Measurements from ENCODE around the gene ZFAND3.

ZFAND3 gene

GRCh38 chr6:38173909-38174308, 354.4 kb downstream of the ZFAND3 start:
- peaks cover 2% of the 10 kb centered on the region for H3K4me1 Mint-ChIP-seq (ENCODE audit: low read depth)
- H3K27me3 Mint-ChIP-seq (ENCODE audit: low read depth): no peaks in the 10 kb centered on the region
- H3K4me3 Mint-ChIP-seq: no peak overlapping the region
- H3K36me3 Mint-ChIP-seq (ENCODE audit: low read depth): no peaks in the 10 kb centered on the region
- no peak overlapping the region for H3K27ac Mint-ChIP-seq
- no peaks in the 10 kb centered on the region for H3K9me3 Mint-ChIP-seq
- DNase-seq (ENCODE audit: low spot score): no peak

- H3K9me3 Mint-ChIP-seq: no peaks in the 10 kb centered on the region
- H3K4me3 Mint-ChIP-seq: no peak overlapping the region
- no peak for DNase-seq (ENCODE audit: low spot score)
- H3K36me3 Mint-ChIP-seq (ENCODE audit: low read depth): no peaks in the 10 kb centered on the region
- no peak overlapping the region for H3K27ac Mint-ChIP-seq
- no peaks in the 10 kb centered on the region for H3K27me3 Mint-ChIP-seq (ENCODE audit: low read depth)
- peaks cover 2% of the 10 kb centered on the region for H3K4me1 Mint-ChIP-seq (ENCODE audit: low read depth)
These were observed 354.8 kb downstream of the ZFAND3 start for GRCh38 chr6:38174315-38174714.

- Mint-ChIP-seq H3K36me3 (ENCODE audit: low read depth) (no peaks in the 10 kb centered on the region), H3K27me3 (ENCODE audit: low read depth) (no peaks in the 10 kb centered on the region), H3K9me3 (no peaks in the 10 kb centered on the region), H3K27ac (no peak overlapping the region), H3K4me3 (no peak overlapping the region), H3K4me1 (ENCODE audit: low read depth) (peaks cover 2% of the 10 kb centered on the region)
- no peak for DNase-seq (ENCODE audit: low spot score)
These were observed 355.4 kb downstream of the ZFAND3 start for GRCh38 chr6:38174806-38175495.

- DNase-seq (ENCODE audit: low spot score): no peak
- Mint-ChIP-seq H3K36me3 (ENCODE audit: low read depth) (no peaks in the 10 kb centered on the region), H3K27me3 (ENCODE audit: low read depth) (no peaks in the 10 kb centered on the region), H3K27ac (no peak overlapping the region), H3K4me3 (no peak overlapping the region), H3K9me3 (no peaks in the 10 kb centered on the region), H3K4me1 (ENCODE audit: low read depth) (peaks cover 2% of the 10 kb centered on the region)
These were observed 356.3 kb downstream of the ZFAND3 start for GRCh38 chr6:38175786-38176185.

GRCh38 chr6:38176797-38177751, 357.5 kb downstream of the ZFAND3 start:
- no peak overlapping the region for H3K27ac Mint-ChIP-seq
- H3K27me3 Mint-ChIP-seq (ENCODE audit: low read depth): no peaks in the 10 kb centered on the region
- H3K9me3 Mint-ChIP-seq: no peaks in the 10 kb centered on the region
- no peak overlapping the region for H3K4me3 Mint-ChIP-seq
- peaks cover 2% of the 10 kb centered on the region for H3K4me1 Mint-ChIP-seq (ENCODE audit: low read depth)
- DNase-seq (ENCODE audit: low spot score): no peak
- H3K36me3 Mint-ChIP-seq (ENCODE audit: low read depth): no peaks in the 10 kb centered on the region

- no peak for DNase-seq (ENCODE audit: low spot score)
- Mint-ChIP-seq H3K9me3 (no peaks in the 10 kb centered on the region), H3K27ac (peak overlapping the region; percentile 7), H3K4me3 (no peak overlapping the region), H3K27me3 (ENCODE audit: low read depth) (no peaks in the 10 kb centered on the region), H3K36me3 (ENCODE audit: low read depth) (no peaks in the 10 kb centered on the region), H3K4me1 (ENCODE audit: low read depth) (peaks cover 2% of the 10 kb centered on the region)
These were observed 358.5 kb downstream of the ZFAND3 start for GRCh38 chr6:38177882-38178583.

GRCh38 chr6:38178584-38178886, 359.0 kb downstream of the ZFAND3 start:
- H3K4me3 Mint-ChIP-seq: no peak overlapping the region
- DNase-seq (ENCODE audit: low spot score): no peak
- peaks cover 2% of the 10 kb centered on the region for H3K4me1 Mint-ChIP-seq (ENCODE audit: low read depth)

GRCh38 chr6:38179300-38179699, 359.8 kb downstream of the ZFAND3 start:
- Mint-ChIP-seq H3K27me3 (ENCODE audit: low read depth) (no peaks in the 10 kb centered on the region), H3K4me3 (no peak overlapping the region), H3K4me1 (ENCODE audit: low read depth) (peaks cover 2% of the 10 kb centered on the region), H3K9me3 (no peaks in the 10 kb centered on the region), H3K27ac (no peak overlapping the region), H3K36me3 (ENCODE audit: low read depth) (no peaks in the 10 kb centered on the region)
- no peak for DNase-seq (ENCODE audit: low spot score)

More at GRCh38 chr6:38178584-38178886, 359.0 kb downstream of the ZFAND3 start:
- Mint-ChIP-seq H3K9me3 (no peaks in the 10 kb centered on the region), H3K36me3 (ENCODE audit: low read depth) (no peaks in the 10 kb centered on the region), H3K27me3 (ENCODE audit: low read depth) (no peaks in the 10 kb centered on the region), H3K27ac (no peak overlapping the region)

- no peaks in the 10 kb centered on the region for H3K9me3 Mint-ChIP-seq
- no peaks in the 10 kb centered on the region for H3K27me3 Mint-ChIP-seq (ENCODE audit: low read depth)
- peaks cover 2% of the 10 kb centered on the region for H3K4me1 Mint-ChIP-seq (ENCODE audit: low read depth)
- H3K27ac Mint-ChIP-seq: no peak overlapping the region
- no peaks in the 10 kb centered on the region for H3K36me3 Mint-ChIP-seq (ENCODE audit: low read depth)
- H3K4me3 Mint-ChIP-seq: no peak overlapping the region
- no peak for DNase-seq (ENCODE audit: low spot score)
These were observed 360.4 kb downstream of the ZFAND3 start for GRCh38 chr6:38179794-38180430.

- DNase-seq (ENCODE audit: low spot score): no peak
- no peaks in the 10 kb centered on the region for H3K9me3 Mint-ChIP-seq
- no peaks in the 10 kb centered on the region for H3K27me3 Mint-ChIP-seq (ENCODE audit: low read depth)
- H3K27ac Mint-ChIP-seq: no peak overlapping the region
- H3K4me3 Mint-ChIP-seq: no peak overlapping the region
- H3K4me1 Mint-ChIP-seq (ENCODE audit: low read depth): peaks cover 2% of the 10 kb centered on the region
- H3K36me3 Mint-ChIP-seq (ENCODE audit: low read depth): no peaks in the 10 kb centered on the region
These were observed 361.1 kb downstream of the ZFAND3 start for GRCh38 chr6:38180586-38180985.

GRCh38 chr6:38182426-38182825, 362.9 kb downstream of the ZFAND3 start:
- peaks cover 2% of the 10 kb centered on the region for H3K4me1 Mint-ChIP-seq (ENCODE audit: low read depth)
- no peak for DNase-seq (ENCODE audit: low spot score)
- H3K27me3 Mint-ChIP-seq (ENCODE audit: low read depth): no peaks in the 10 kb centered on the region
- no peaks in the 10 kb centered on the region for H3K36me3 Mint-ChIP-seq (ENCODE audit: low read depth)
- H3K4me3 Mint-ChIP-seq: no peak overlapping the region
- H3K9me3 Mint-ChIP-seq: no peaks in the 10 kb centered on the region
- H3K27ac Mint-ChIP-seq: no peak overlapping the region

GRCh38 chr6:38183856-38184584, 364.5 kb downstream of the ZFAND3 start:
- Mint-ChIP-seq H3K9me3 (no peaks in the 10 kb centered on the region), H3K27me3 (ENCODE audit: low read depth) (no peaks in the 10 kb centered on the region), H3K4me1 (ENCODE audit: low read depth) (no peaks in the 10 kb centered on the region), H3K27ac (no peak overlapping the region), H3K36me3 (ENCODE audit: low read depth) (no peaks in the 10 kb centered on the region), H3K4me3 (no peak overlapping the region)
- DNase-seq (ENCODE audit: low spot score): no peak

GRCh38 chr6:38184585-38185080, 365.1 kb downstream of the ZFAND3 start:
- Mint-ChIP-seq H3K4me3 (no peak overlapping the region), H3K36me3 (ENCODE audit: low read depth) (no peaks in the 10 kb centered on the region), H3K4me1 (ENCODE audit: low read depth) (no peaks in the 10 kb centered on the region), H3K9me3 (no peaks in the 10 kb centered on the region), H3K27me3 (ENCODE audit: low read depth) (no peaks in the 10 kb centered on the region), H3K27ac (no peak overlapping the region)
- no peak for DNase-seq (ENCODE audit: low spot score)

Measured in T-helper 2 cell treated with Interferon-gamma antibody and Interleukin-4, amounts not matched to agents 5 μg/mL and 100 μg/mL, for 36 hours (primary cell).